HepG2 (cell line): ENCODE measurements around the gene BAZ2A. TPM values are rescaled to one million over a fixed set of nuclear protein-coding genes. Genes with fewer than 3 reads are reported as not detected.

Experiments used
- CBX5 ChIP-seq: sonication (generic); formaldehyde crosslinking; IDR thresholded peaks from 2 replicates; pipeline ENCODE4 v1.4.0; 2020; ENCODE audit warnings: missing genetic modification reagents, borderline replicate concordance
- ETV6 ChIP-seq: sonication (generic); formaldehyde crosslinking; conservative IDR thresholded peaks from 2 replicates; pipeline ENCODE4 v1.4.0; 2020; ENCODE audit warnings: missing genetic modification reagents
- MLLT10 ChIP-seq: sonication (generic); formaldehyde crosslinking; IDR thresholded peaks from 2 replicates; pipeline ENCODE4 v1.4.0; 2020; ENCODE audit warnings: missing genetic modification reagents
- MTF1 ChIP-seq: sonication (generic); formaldehyde crosslinking; IDR thresholded peaks from 2 replicates; pipeline ENCODE4 v1.5.0; 2020; ENCODE audit warnings: missing genetic modification reagents
- REST ChIP-seq, 2 experiments: IDR thresholded peaks; 2 replicates each; pipeline ENCODE4 v1.6.1; 2011 to 2012; ENCODE audit warnings: low read length in 2 of 2, borderline replicate concordance in 1 of 2, low read depth in 1 of 2, mild to moderate bottlenecking in 1 of 2, moderate library complexity in 1 of 2
- ZBTB3 ChIP-seq: sonication (generic); formaldehyde crosslinking; IDR thresholded peaks from 2 replicates; pipeline ENCODE4 v1.4.0; 2020; ENCODE audit warnings: low read depth, mild to moderate bottlenecking, moderate library complexity, missing genetic modification reagents, borderline replicate concordance
- ZNF543 ChIP-seq: sonication (generic); formaldehyde crosslinking; IDR thresholded peaks from 2 replicates; pipeline ENCODE4 v1.4.0; 2020; ENCODE audit warnings: mild to moderate bottlenecking, missing genetic modification reagents
- polyA plus RNA-seq, 8 experiments: library from polyadenylated mRNA; depleted of rRNA in 3 of 8; stranded (reverse) in 7 of 8; unstranded in 1 of 8; fragments of >200 nt; fragmentation: Illumina TruSeq in 4 of 8; extraction: Trizol in 4 of 8; gene quantifications; 2 replicates each; pipeline versions ENCODE4 v1.2.1 to v1.2.3, GENCODE V29; 2011 to 2016; ENCODE audit warnings: low read depth in 4 of 8, missing spikeins in 1 of 8, mixed read lengths in 1 of 8; ENCODE audit not compliant: insufficient read depth in 1 of 8
- total RNA-seq, 5 experiments: library from RNA; depleted of rRNA; stranded (reverse); fragments of >200 nt; fragmentation: Illumina TruSeq; extraction: Trizol; gene quantifications; 2 replicates each; pipeline ENCODE4 v1.2.3, GENCODE V29; 2016; ENCODE audit warnings: low read depth in 1 of 5

Gene BAZ2A
- total and polyA plus RNA-seq, 2 of the 13 experiments (the other 11 are each of a cell fraction or from before 2014, with no cell fraction given), result 21.8 to 73.5 TPM

DNA sequence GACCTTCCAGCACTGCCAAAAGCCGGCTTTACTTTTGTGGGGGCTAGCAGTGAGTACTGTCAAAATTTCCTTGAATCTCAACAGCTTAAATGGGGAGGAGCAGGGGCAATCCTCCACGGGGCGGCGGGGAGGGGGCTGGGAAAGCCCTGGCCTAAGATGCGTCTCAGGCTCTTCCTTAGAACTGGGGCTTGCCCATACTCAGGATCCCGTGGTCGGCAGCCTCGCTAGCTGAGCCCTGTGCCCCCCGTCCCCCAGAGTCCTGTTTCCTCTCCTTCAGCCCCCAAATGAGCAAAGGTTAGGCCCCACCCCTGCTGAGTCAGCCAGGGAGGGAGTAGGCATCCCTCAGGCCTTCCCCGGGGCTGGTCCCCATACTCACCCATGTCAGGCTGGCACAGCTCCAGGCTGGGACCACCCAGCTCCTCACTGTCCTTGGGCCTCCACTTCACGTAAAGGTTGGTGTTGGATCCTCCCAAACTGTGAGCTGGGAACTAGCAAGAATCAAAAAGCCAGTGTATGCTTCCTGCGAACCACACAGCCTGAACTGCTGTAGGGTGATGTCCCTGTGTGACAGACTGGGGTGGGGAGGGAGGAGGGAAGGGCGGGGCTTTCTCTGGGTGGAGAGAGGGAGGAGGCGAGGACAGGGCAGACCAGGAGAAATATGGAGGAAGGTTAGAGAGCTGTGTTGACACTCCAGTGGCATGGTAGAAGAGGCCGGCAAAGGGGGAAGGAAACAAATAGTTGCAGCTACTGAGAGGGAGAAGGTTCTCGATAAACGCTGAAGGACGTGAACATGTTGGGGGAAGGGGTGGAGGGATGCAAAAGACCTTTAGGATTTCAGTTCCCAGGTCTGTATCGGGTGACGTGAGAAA, 5.9 kb upstream of the BAZ2A start (continued):
- TF ChIP-seq REST (IDR thresholded peaks at IDR 0.05; ENCODE audit: borderline replicate concordance in 1 of 2, low read depth in 1 of 2, low read length in 2 of 2) (no peak), ZNF543 (CRISPR knock-in tag) (0 out of 2 replicates have a peak, but pooled peaks have one; percentile 16), ZBTB3 (CRISPR knock-in tag) (no peak), CBX5 (CRISPR knock-in tag) (peak; percentile 22; the same call in 1 of the 2 replicates), MTF1 (CRISPR knock-in tag) (no peak), MLLT10 (CRISPR knock-in tag) (no peak), ETV6 (CRISPR knock-in tag) (no peak)
